Right kidney (tissue), 1 donor: Measurements from ENCODE around the gene ZMYND11.
"Not testable (repeated sequence)": the region's sequence is repeated elsewhere in the genome, so short reads cannot be mapped to it uniquely, and the experiment has no call there.

ENCODE experiments used
- DNase-seq: peaks from one replicate; pipeline ENCODE4 v3.0.0-alpha.2; 2016

The ZMYND11 gene

DNA sequence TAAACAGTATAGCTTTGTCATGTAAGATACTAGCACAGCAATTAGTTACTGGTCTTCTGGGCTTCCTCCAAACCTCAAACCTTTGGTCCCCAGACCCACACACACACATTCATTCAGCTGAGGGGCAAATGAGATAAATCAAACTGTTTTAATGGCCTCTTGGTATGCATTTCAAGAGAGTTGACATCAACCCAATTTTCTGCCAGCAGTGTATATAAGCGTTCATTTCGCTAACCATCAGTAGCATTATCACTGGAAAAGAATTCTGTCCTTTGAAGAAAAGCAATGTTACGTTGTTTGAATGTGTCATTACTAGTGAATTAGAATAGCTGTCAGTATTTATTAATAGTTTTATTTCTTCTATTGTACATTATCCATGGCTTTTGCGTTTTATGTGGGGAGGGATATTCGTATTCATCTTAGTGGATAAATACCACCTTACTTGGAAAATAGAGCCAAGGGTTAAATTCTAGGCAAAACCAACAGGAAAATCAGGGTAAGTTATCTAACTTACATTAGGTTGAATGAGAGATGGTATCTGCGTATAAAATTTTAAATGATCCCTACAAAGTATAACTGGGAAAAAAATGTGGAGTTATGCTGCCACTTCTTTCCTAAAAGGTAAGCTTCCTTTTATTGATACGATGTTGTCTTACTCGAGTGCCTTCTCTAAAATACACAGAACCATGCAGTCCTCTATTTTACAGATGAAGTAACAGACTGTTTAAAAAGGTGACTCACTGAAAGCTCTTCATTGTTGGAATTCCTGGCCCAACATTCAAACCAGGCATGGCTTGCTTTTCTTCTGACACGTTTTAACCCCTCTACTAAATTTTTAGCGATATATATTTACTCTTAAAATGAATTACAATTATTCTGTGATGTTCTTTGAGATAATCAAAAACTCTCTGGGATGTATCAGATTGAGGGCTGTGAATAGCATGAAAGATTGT lies 2.0 kb upstream of the ZMYND11 start:
- DNase-seq, result no peak

DNA sequence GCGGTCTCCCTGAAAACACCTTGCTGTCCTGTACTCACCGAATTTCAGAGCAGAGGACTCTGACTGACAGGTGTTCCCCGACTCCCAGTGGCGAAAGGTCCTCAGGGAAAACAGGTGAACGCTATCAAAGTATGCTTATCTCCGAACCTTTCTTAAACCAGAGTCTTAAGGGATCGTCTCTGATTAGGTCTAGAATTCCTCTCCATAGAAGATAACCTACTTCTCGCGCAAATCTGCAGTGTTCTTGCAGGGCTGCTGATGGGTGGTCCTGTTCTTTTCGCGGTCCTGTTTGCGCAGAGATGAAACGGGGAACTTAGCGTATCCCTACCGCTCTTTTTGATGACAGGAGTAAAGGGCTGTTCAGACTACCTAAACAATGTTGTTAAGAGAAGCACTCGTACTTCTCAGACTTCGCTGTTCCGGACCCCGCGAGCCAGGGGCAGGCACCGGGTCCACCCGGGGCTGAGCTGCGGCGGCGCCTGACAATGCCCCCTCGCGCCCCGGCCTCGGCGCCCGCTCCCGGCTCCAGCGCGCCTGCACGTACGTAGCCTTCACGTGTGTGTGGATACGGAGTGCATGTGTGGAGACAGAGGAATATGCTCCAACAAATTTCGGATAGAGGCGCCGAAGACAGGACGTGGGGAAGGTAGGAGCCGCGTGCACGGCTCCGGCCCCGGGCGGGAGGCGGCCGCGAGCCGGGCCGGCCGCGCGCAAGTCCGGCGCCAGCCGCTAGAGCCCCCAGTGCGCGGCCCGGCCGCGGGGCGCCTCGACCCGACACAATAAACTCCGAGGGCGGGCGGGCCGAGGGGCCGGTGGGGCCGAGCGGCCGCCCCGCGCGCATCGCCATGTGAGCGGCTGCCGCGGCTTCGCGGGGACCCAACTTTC lies 766 bp upstream of the ZMYND11 start:
- peak; percentile 91 for DNase-seq

DNA sequence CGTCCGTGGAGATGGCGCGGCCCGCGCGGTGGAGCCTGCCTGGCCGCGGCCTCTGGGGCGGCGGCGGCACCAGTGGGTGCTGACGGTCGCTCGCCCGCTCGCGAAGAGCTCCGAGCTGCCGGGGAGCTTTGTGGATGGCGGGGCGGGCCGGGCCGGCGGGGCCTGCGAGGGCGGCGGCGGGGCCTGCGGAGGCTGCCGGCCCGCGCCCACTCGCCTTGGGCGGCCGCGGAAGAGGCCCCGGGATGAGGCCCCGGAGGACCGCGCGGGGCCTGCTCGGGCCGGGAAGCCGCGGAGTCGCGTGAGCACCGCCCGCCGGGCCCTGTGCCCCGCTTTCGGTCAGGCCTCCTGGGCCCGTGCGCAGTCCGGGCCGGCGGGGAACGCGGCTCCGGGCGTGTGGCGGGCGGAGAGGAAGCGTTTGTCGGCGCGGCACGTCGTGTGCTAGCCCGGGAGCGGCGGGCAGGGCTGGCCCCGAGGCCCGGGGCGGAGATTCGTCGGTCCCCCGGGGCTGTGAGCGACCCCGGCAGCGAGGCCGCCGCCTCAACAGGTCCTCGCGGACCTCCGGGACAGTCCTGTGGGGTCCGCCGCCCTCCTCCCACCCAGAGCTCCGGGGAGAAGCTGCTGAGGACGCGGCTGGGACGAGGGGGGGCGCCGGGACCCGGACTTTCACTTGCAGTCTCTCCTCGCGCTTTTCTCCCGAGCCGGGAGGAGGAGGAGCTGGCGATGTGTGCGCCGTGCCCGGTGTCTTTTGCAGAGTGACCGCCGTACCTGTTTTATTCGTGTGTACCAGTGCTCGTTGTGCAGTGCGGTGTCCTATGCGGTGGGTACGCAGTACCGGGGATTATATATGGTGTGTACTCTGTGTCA lies 578 bp downstream of the ZMYND11 start:
- DNase-seq, result peak; percentile 92

DNA sequence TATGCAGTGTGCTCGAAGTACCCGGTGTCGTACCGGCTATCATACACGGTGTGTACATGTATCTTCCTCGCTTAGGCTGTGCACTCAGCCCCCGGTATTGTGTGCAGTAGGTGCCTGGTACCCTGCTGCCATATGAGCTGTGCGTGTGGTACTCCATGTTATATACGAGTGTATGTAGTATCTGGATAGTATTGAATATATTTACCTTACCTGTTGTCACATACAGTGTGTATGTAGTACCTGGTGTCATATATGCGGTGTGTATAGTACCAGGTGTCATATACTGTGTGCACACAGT lies 1.2 kb downstream of the ZMYND11 start:
- no peak for DNase-seq

DNA sequence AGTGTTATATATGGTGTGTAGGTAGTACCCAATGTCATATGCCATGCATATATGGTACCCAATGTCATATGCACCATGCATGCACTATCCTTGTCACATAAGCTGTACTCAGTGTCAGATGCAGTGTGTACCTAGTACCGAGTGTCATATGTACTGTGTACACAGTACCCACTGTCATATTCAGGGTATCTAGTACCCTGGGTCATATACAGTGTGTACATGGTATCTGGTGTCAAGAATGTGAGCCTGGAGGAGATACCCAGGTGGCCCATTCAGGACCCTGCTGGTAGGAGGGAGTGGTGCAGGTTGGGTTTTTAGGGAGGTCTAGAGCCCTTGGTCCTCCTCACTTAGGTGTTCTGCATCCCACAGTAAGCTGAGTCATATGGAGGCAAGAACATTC lies 1.8 kb downstream of the ZMYND11 start:
- DNase-seq, result no peak

DNA sequence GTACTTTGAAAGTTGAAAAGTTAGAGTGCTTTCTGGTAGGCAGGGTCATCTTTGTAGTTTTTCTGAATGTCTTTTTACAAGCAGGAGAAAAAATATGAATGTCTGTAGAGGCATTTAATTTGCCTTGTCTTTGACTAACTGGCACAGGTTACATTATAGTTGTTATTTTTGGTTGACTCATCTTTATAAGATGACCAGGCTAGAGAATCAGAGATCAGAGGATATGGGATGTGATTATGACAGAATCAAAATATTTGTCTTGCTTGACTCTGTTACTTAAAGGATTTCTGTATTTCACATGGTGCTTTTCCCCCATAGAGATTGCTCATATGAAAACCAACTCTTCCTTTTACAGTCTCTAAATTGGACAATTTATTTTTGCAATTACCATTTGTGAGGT lies 2.4 kb downstream of the ZMYND11 start:
- no peak for DNase-seq

DNA sequence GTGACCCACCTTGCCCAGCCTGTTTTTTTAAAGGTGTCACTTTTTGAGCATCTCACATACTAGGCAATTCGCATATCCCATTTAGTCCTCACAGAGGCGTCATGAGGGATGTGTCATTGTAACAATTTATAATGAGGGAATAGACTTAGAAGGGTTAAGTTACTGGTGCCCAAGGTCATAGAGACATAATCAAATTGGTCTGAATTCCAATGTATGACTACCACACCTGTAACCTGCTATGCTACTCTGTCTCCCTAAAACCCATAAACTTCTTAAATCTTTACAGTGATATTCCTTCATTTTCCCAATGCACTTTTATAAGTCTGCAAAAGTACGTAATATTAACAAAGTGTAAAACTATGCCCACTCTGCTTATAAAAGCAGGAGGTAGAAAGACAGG lies 7.1 kb downstream of the ZMYND11 start:
- no peak for DNase-seq

DNA sequence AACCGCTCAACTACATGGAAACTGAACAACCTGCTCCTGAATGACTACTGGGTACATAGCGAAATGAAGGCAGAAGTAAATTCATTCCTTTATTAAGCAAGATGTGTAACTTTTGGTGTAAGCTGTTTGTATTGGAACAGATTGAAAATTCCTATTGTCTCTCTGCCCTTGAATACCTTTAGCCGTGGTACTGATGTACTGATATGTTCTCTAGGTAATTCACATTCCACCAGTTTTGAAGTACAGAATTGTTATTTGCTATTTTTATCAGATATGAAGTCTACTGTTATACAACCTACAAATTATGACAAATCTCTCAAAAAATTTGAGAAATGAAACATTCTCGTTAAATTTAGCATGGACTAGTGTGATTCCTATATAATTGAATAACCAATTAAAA lies 17.7 kb downstream of the ZMYND11 start:
- no peak for DNase-seq

DNA sequence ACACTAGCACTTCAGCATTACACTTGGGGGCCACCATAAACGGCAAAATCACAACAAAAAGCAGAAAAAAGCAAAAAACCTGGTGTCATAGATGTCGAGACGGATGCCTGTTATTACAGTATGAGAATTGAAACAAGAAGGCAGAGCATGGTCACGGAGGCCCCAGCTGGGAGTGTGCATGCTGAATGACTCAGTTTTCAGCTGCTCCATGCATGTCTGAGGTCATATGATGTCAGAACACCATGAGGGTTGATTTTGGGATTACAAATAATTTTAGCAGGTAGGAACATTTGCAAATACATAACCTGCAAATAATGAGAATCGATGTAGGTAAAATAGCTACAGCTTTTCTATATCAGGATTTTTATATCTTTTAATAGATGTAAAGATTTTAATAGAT lies 19.1 kb downstream of the ZMYND11 start:
- DNase-seq, result no peak

DNA sequence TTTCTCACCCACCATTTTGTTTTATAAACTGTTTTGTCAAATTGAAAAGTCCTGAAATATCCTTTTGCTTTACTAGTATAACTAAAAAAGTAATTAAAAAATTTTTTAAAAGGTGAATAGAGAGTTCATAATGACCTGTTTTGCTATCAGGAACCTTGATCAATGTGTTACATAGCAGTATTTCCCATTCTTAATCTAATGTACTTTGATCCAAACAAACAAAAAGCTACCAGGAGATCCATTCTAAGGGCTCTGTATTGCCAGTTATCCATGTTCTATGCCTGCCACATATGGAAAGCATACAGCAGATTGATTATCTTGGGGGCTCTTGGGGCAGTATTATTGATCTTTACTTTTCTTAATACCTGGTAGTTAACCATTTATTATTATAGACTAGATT lies 32.1 kb downstream of the ZMYND11 start:
- no peak for DNase-seq

DNA sequence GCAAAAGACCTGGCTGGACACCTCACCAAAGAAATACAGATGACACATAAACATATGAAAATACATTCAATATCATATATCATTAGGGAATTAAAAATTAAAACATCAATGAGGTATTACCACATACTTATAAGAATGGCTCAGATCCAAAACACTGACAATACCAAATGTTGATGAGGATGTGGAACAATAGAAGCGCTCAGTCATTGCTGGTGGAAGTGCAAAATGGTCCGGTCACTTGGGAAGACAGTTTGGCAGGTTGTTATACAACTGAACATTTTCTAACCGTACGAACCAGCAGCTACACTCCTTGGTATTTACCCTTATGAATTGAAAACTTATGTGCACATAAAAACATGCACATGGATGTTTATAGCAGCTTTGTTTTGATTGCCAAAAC lies 38.5 kb downstream of the ZMYND11 start:
- no peak for DNase-seq

DNA sequence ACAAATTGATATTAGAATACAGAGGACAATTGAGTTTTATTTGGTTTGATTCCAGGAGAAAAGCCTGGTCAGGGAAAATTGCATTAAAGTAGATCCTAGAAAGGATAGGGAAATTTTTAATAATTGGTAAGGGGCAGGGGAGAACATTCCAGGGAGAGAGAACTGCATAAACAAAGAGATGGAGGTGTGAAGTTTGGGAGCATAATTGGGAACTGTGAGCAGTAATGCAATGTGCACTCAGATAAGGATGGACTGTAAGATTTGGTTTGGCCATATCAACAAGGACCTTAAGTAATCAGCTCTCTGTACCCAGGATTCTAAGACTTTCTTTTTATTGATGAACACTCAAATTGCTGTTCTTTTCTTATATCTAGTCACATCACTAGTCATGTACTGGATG lies 41.4 kb downstream of the ZMYND11 start:
- no peak for DNase-seq

DNA sequence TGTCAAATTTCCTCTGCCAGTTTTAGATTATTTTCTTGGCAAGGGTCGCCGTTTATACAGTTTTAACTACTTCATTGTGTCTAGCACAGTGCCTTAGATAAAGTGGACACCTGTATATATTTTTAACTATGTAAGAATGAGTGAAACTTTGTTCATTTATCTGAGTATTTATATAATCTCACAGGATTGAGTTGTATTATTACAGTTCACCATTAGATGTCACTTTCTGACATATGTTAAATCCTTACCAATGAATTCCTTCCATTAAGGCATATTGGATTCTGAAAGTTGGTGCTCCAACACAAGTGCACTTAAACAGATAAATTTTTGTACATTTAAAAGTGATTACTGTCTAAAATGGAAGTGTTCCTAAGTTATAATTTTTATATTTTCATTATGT lies 43.0 kb downstream of the ZMYND11 start:
- DNase-seq, result no peak

DNA sequence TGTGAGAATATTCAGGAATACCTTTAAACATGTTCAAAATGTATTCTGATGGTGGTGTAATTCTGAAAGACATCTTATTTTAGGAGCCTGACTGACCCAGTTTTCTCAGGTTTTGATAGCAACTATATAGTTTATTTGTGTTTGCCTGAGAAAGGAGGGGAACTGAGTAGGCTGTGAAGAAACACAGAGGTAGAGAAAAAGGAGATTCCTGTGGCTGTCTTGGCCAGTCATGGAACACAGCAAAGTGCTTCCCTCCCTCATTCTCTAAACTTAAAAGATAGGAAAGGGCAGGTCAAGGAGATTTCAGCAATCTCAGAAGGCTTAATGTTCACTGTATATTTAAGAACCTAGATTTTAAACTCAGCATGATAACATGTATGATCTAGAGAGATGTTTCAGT lies 43.5 kb downstream of the ZMYND11 start:
- DNase-seq, result no peak

DNA sequence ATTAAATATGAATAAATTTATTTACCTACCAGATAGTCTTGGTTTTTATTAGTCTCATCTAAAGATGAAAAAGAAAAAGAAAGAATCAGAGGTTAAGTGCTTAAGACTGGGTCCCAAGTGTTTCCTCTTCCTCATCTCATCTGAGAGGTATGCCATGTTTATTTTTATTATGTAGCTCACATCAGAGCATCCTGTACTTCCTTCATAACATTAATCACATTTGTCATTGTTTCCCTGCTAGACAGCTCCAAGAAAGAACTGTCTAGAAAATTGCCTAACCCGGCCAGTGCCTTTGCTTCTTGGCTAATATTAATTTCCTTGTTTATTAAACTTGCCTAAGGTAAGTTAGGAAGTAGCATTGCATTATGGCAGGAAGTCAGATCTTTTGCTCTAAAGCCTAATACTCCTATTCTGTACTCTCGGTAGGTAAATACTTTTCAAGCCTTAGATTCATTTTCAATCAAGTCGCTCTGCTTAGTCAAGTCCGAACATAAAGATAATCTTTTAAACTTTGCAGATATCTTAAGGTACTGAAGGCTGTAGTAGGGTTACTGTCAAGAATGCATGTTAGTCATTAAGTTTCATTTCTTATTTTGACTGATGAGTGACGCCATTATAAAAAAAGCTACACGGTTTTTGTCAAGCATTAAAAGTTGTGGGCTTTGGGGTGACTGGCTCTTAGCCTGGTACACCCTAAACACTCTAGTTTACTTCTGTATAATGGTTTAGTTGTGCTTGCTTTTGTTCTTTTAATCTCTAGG lies 47.4 kb downstream of the ZMYND11 start:
- no peak for DNase-seq

DNA sequence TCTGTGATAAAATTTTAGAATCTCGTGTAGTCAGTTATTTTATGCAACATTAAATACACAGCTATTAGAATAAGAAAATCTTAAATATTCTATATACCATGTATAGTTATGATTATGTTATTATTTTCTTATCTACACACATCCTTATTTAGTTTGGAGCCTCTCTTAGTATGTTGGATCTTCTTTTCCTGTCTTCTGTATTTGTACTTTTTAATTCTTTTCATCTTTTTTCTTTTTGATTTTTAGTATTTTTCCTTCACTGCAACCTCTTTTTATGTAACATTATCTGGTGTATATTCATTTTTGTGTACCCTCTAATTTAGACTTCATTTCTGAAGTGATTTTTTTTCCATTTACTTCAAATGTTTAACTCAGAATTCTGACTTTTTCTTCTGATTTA lies 48.9 kb downstream of the ZMYND11 start:
- DNase-seq, result no peak

DNA sequence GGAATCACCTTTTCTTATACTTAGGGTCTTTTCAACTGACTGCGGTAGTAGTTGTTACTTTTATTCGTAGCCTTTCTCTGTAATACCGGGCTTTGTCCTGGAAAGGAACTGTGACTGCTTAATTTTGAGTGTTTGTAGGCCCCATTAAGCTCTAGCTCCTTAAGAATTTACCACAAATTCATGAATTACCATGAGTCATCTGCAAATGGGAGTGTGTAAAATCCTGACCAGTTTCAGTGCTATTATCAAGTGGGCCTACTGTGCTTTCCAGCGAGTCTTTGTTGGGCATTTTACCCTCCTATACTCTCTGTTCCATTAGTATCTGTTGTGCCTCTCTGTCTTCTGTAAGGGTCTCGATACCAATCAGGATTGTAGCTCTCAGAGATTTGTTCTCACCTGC lies 49.7 kb downstream of the ZMYND11 start:
- no peak for DNase-seq

DNA sequence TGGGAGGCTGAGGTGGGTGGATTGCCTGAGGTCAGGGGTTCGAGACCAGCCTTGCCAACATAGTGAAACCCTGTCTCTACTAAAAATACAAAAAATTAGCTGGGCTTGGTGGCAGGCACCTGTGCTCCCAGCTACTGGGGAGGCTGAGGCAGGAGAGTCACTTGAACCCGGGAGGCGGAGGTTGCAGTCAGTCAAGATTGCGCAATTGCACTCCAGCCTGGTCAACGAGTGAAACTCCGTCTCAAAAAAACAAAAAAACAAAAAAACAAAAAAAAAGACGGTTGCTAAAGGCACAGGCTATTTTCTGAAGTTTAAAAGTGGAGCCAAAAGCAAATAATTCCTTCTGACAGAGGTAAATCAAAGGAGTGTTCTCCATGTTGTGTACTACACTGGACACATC lies 50.3 kb downstream of the ZMYND11 start:
- DNase-seq, result not testable (repeated sequence)

DNA sequence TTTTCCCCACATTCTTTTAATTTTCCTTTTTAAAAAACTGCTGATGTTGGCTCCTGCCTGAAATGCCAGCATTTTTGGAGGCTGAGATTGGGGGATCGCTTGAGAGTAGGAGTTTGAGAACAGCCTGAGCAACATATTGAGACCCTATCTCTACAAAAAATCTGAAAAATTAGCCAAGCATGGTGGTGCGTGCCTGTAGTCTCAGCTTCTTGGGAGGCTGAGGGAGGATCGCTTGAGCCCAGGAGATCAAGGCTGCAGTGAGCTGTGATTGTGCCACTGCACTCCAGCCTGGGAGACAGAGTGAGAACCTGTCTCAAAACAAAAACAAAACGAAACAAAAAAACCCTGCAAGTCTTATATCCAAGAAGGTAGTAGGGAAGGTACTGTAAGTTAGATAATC lies 51.7 kb downstream of the ZMYND11 start:
- no peak for DNase-seq

DNA sequence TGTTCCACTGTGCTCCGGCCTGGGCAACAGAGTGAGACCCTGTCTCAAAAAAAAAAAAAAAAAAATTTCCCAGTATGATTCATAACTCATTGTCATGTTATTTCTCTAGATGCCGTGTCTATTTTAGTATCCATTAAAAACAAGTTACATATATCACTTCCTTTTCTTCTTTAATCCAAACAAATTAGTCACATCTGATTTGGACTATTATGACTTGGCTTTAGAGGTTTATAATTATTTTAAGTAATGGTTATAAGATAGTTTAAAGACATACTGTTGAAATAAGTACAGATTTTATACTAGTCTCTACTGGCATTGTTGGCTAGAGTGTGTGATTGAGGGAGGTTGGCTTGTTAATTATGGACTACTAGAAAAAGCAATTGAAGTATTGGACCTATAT lies 53.3 kb downstream of the ZMYND11 start:
- DNase-seq, result no peak

DNA sequence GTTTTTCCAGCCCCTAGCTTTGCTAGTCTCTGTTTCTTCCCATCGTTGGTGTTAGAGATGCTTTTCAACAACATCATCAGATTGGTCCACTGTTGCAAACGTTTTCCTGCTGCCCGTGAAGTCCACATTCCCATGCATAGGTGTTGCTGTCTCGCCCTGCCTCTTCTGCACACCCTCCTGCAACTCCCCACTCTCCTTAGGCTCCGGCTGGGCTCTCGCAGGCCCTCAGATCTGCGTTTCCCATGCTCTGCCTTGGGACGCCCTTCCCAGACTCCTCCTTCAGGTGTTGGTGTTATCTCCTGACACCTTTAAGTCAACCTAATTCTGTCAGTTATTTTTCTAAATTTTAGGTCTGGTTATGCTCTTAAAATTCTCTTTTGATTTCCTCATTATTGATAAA lies 55.0 kb downstream of the ZMYND11 start:
- no peak for DNase-seq
